ENCODE data around the gene ZNF436.

GRCh38 chr1:23352096-23352695, 17.4 kb downstream of the ZNF436 start:
- TF ChIP-seq CTCF (IDR thresholded peaks at IDR 0.05) (no peak), POLR2A (IDR thresholded peaks at IDR 0.05) (no peak), EP300 (IDR thresholded peaks at IDR 0.05) (no peak)
